Left ventricle myocardium superior (tissue), 1 donor: Measurements from ENCODE around the gene CCDC60. TPM values are rescaled to one million over a fixed set of nuclear protein-coding genes. Genes with fewer than 3 reads are reported as not detected.
"Not testable (repeated sequence)": the region's sequence is repeated elsewhere in the genome, so short reads cannot be mapped to it uniquely, and the experiment has no call there.

Experiments used
- ATAC-seq: fragments of 200-7000 bp; cut with Tn5 transposase; one replicate; pipeline ENCODE4 v1.9.1; 2020; ENCODE audit warnings: mild to moderate bottlenecking, moderate library complexity
- DNase-seq: peaks from one replicate; pipeline ENCODE4 v3.0.0-alpha.2; 2020
- intact Hi-C: fragments of 100-400 bp; cut with micrococcal nuclease; formaldehyde crosslinking; loops from one replicate; pipeline ENCODE4 v1.11.0; 2022
- total RNA-seq: library from RNA; stranded (reverse); fragmentation: NEBNext Ultra II Directional; extraction: Animal tissue kit (Norgen Biotek cat#: 25700); gene quantifications from one replicate; pipeline ENCODE4 v1.2.1, GENCODE V29; 2021
- donor health status: DM: no; HTN: yes; CAD: no; lungs with severe emphysema.

The CCDC60 gene
- total RNA-seq, 1 donor from 2014 or later = not detected

DNA sequence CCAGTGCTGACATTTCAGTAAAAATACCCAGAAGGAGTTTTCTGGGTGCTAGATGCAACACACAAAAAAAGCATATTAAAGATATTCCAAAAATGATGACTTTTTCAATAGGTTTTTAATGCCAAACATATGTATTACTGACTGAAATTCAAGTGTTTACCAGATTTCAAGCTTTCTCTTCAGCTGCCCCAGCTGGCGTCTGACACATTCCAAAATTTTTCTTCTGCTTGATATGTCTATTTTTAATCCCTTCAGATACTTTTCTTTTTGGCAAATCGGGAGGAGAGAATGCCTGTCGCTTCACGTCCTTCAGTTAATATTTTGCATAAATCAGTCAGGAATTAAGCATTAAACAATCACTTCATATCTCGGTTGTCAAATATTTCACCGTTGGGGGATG is 7.1 kb upstream of the CCDC60 start:
- no peak for ATAC-seq
- intact Hi-C loops = no loop called here
- no peak for DNase-seq

DNA sequence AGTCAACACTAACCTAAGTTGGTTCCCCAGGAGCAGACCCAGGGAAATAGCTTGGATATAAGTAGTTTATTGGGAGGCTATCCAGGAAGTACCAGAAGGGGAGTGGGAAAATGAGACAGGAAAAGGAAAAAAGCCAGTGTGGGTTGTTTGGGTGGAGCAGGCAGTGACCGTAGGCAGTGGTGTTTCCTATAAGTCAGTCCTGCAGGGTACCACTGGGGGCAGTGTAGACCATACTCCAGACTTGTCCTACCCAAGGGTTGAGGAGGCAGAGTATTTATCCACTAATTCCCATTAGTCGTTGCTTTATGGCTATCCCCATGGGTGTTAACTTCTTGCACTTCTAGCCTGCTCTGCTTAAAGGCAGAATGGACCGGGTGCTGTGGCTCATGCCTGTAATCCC is 6.4 kb upstream of the CCDC60 start:
- no peak for DNase-seq

DNA sequence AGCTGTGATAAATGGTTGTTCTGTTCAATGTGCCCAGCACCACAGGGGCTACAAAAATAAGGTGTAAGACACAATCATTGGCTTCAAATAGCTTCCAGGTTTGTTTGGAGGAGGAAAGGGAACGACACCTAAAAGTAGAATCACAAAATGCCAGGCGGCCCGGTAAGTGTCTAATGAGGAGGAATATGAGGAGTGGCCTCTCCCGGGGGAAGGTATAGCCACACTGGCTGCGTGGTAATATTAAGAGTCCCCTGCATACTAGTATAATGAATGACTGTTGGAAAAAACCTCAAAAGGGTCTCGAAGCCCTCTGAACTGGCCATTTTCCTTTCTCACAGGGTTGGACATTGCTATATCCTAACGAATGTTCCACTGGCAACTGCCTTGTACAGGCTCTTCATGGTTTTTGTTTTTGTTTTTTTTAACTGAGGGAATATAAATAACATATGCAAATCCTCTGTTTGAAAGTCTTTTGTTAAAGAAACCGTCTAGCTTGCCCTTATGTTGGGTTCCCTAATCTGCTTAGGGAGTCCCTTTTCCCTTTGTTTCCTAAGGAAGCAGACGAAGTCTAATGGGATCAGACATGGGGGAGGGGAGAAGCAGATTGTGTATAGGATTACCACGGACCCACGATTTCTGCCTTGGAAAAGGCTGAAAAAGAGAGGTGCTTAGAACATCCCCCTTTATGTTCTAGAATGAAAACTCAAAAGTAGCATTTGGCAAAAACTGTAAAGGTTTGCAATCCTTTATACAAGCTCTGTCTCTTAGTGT is 4.2 kb downstream of the CCDC60 start:
- intact Hi-C loops = no loop called here
- DNase-seq = no peak
- ATAC-seq = no peak

More for the DNA sequence above, 6.4 kb upstream of the CCDC60 start:
- ATAC-seq = peak; percentile 89
- intact Hi-C loops = no loop called here

DNA sequence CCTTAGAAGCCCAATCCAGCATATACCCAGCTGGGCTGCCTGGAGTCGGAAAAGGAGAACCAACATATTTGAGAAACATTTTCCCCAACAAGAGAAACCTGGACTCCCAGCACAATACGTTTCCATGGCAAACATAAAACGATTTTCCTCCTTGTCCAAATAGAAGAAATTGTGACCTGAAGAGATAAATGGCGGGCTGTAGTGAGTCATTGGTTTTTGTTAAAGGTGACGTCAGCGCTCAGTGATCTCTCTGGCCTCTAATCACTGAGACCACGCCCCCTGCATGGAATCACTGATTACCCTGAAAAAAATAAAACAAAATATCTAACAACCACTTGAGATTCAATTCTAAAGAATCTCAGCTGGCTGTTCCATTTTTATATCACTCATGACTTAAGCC is 6.0 kb downstream of the CCDC60 start:
- intact Hi-C loops = no loop called here
- no peak for DNase-seq
- ATAC-seq = no peak

DNA sequence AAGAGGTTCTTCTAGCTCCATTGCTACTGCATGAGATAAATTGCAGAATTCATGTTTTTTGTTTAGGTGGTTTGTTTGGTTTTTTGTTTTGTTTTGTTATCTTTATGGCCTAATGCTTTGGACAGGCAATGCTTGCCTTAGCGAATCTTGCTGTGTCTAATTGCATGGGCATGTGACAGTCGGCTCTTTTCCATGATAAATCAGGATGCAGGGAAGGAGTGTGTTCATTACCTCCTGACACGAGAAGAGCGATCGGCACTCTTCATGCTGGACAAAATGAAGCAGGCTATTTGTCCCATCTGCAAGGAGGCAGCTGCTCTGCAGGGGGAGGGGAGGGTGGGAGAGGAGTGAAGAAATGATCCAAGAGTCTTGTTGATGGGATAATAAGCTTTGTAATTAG is 6.5 kb downstream of the CCDC60 start:
- no peak for DNase-seq
- intact Hi-C loops = no loop called here
- ATAC-seq = no peak

DNA sequence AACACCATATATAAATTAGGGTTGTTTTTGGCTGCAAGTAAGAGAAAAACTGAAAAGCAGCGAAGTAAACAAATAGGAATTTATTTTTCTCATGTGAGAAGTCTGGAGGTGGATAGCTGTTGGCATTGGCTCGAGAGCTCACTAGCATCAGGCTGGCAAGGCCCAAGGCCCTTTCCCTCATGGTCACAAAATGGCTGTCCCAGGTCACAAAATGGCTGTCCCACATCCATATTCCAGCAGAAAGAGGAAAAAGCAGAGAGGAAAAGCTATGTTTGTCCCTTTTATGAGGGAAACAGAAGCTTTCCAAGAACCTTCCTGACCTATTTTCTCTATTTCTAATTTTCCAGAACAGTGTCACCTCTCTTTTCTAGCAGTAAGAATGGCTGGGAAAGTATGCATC is 7.5 kb downstream of the CCDC60 start:
- intact Hi-C loops = no loop called here
- no peak for DNase-seq
- no peak for ATAC-seq

DNA sequence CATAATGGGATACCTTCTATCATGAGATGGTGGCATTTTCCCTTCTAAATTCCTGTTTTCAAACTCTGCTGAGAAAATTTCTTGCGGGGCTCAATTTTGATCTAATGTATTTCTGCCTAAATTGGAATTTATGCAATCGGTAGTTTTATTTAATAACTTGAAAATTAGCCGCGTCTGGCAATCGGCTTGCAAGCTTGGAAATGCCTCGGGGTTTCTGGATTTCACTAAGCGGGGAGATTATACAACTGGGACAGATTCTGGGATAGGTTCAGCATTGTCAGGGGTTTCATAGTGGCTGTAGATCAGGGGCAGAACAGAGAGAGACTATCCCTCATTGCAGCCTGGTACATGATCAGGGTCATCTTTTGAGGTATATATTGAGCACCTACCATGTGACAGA is 8.6 kb downstream of the CCDC60 start:
- ATAC-seq (no peak), DNase-seq (no peak)
- intact Hi-C loops = no loop called here

DNA sequence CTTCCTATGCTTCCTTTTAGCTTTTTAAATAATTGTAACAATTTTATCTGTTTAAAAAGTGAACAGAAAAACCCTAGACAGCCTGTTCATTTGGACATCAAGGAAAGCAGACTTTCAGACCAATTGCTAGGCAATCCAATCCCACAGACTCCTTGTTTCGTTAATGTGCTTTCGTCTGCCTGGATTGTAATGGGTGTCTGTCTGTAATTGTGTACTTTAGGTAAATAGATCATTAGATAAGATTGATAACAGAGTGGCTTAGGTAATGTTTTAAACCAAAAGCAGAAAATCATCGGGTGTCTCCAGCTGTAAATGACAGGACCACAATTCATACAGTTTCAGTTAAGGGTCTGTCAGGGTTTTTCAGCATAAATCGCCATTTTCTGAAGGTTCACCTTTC is 19.6 kb downstream of the CCDC60 start:
- intact Hi-C loops = no loop called here
- ATAC-seq (no peak), DNase-seq (no peak)

DNA sequence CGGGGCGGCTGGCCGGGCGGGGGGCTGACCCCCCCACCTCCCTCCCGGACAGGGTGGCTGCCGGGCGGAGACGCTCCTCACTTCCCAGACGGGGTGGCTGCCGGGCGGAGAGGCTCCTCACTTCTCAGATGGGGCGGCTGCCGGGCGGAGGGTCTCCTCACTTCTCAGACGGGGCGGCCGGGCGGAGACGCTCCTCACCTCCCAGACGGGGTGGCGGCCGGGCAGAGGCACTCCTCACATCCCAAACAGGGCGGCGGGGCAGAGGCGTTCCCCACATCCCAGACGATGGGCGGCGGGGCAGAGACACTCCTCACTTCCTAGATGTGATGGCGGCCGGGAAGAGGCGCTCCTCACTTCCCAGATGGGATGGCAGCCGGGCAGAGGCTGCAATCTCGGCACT is 25.8 kb downstream of the CCDC60 start:
- intact Hi-C loops, ATAC-seq, DNase-seq: not testable (repeated sequence)

DNA sequence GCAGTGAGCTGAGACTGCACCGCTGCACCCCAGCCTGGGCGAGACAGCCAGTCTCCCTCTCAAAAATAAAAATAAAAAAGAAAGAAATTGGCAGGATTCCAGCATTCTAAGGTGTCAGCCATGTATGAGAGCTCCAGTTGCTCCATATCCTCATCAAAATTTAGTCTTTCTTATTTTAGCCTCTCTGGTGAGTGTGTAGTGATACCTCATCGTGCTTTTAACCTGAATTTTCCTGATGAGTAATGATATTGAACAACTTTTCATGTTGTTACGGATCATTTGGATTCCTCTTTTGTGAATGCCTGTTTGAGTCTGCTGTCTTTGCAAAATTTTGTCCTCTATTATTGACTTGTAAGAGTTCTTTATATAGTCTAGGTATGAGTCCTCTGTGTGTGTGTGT is 28.5 kb downstream of the CCDC60 start:
- intact Hi-C loops = no loop called here
- no peak for DNase-seq
- no peak for ATAC-seq

DNA sequence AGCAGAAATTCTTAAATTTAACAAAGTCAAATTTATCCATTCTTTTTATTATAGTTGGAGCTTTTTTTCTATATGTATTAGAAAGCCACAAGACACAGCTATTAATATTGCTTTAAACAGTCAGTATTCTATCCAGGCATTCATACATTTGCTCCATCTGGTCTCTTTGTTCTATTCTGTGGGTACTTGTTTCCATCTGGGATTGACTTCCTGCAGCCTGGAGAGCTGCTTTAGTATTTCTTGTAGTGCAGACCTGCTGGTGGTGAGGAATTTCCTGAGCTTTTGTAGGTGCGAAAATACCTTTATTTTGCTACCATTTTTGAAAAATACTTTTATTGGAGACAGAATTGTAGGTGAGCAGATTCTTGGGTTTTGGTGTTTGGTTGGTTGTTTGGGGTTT is 29.0 kb downstream of the CCDC60 start:
- DNase-seq (no peak), ATAC-seq (no peak)
- intact Hi-C loops = no loop called here

DNA sequence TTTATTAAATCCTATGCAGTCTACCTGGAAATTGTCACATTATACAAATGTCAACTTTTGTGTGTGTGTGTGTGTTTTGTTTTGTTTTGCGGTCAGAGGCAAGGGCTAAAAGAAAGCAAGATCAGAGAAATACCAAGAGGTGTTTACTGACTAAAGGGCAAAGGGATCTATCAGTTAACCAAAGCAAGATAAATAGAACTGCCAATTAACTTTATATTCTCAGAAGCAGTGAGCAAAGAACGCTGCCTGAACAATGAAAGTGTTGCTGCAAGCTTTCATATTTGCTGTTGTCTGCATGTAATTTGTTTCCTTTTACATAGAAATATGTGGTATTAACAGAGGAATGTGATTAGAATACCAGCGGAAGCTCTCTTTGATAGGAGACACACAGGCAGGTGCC is 30.9 kb downstream of the CCDC60 start:
- intact Hi-C loops = no loop called here
- ATAC-seq (no peak), DNase-seq (no peak)

DNA sequence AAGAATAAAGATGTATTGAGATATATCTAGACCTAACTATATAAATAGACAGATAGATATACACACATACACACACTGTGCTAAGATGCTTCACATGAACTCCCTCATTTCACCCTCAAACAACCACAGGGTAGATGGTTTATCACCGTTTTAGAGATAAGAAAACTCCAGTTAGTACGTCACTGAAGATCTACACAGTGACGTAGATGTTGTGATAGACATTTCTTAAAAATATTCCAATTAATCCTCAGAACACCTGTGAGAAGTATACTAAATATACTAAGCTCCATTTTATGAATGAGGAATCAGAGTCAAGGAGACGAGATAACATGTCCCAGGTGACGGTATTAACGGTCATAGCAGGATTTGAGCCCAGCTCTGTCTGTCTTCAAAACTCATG is 31.5 kb downstream of the CCDC60 start:
- no peak for ATAC-seq

DNA sequence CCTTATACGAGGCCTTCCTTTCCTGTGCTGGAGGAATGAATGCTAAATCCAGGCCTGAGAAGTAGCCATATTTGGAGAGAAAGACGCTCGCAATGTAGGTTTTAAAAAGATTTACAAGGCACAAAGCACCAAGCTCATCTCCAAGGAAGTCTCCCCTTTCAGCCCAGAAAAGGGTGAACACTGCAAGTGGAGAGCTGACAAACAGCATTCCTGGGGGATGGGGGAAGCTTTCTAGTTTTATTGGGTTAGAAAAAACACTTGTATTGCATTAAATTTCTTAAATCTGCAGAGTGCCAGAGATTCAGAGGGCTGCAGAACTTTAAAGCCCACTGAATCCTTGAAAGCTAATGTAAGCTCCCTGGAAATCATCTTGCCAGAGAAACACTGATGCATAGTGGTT is 34.6 kb downstream of the CCDC60 start:
- no peak for ATAC-seq
- DNase-seq = no peak
- intact Hi-C loops = no loop called here

More for the DNA sequence above, 31.5 kb downstream of the CCDC60 start:
- intact Hi-C loops = no loop called here
- no peak for DNase-seq

DNA sequence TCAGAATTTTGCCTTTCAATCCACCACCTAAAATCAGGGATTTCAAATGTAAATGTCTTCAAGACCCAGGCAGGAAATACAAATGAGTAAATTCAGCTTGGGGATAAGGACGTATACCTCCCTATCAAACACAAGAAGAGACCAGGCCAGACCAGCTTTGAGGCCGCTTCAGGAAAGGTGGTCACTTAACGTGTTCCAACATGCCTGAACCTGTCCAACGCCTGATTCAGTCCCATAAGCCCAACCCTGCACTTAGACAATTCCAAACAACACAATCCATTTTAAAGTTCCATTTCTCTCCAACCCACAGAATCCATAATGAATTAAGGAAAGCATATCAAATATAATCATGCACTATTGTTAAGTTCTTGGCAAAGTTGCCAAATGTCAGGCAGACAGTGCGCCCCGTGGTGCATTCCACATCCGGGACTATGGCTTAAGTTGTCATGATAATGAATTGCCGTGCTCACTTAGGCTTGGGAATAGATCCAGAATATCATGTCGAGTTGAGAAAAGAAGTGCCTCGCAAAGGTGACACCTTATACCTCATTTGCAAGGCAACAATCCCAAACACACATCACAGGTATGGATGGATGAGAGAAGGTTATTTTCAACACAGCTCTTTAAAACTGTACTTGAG is 35.5 kb downstream of the CCDC60 start:
- DNase-seq (peak; percentile 30), ATAC-seq (no peak)
- intact Hi-C loops = no loop called here

DNA sequence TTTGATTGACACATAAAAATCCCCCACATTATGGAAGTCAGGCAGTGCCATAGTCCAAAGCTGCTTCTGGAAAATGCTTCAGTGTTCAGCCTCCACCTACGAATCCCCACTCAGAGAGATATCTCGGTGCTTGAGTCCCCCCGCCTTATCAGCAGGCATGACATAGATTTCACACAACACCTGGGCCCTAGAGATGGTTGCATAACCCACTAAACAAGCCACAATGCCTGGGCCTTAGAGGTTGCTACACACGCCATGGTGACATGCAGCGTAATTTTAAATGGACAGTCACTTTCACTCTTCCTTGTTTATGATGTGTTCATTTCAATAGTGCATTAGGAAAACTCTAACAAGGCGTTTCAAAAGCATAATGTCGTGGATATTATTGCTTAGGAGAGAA is 38.0 kb downstream of the CCDC60 start:
- DNase-seq (peak; percentile 44), ATAC-seq (peak; percentile 93)
- intact Hi-C loops = no loop called here

DNA sequence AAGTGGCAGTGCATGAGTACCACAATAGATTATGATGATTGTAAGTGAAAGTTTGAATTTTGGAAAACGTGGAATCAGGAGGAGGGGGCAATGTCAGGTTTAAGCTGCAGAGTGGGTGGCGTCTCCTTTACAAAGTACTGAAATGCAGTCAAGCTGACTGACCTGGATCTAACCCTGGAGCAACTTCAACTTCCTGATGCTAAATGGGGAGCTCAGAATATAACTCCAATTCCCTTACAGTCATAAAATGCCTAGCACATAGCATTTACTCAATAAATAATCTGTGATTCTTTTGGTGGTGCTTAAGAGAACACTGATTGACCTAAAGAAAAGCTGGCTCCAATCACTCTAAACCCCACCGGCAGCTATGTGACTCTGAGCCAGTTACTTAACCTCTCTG is 38.5 kb downstream of the CCDC60 start:
- ATAC-seq = peak; percentile 23
- no peak for DNase-seq
- intact Hi-C loops = no loop called here

DNA sequence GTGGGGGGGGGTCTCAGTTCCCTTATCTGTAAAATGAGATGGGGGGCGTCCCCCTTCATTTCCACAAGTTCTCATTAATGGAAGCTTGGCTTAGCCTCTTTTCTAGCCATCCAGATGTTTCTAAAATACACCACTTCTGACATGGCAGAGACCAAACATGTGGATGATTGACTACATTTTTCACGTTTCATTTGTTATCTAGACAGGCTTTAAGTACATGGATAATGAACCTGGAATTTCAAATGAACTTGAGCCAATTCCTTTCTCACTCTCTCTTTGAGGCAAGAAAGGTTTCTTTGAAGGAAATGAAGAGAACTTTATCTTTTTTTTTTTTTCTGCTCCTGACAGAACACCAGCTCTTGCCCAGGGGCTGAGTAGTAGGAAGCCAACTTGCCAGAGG is 39.1 kb downstream of the CCDC60 start:
- no peak for DNase-seq
- ATAC-seq = no peak
- intact Hi-C loops = no loop called here

DNA sequence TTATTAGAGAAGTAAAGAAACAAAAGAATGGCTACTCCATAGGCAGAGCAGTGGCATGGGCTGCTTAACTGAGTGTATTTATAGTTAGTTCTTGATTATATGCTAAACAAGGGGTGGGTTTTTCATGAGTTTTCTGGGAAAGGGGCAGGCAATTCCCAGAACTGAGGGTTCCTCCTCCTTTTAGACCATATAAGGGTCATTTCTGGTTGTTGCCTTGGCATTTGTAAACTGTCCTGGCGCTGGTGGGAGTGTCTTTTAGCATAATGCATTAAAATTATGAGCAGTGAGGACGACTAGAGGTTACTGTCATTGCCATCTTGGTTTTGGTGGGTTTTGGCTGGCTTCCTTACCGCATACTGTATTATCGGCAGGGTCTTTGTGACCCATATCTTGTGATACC is 40.1 kb downstream of the CCDC60 start:
- DNase-seq (no peak), ATAC-seq (peak; percentile 40)

DNA sequence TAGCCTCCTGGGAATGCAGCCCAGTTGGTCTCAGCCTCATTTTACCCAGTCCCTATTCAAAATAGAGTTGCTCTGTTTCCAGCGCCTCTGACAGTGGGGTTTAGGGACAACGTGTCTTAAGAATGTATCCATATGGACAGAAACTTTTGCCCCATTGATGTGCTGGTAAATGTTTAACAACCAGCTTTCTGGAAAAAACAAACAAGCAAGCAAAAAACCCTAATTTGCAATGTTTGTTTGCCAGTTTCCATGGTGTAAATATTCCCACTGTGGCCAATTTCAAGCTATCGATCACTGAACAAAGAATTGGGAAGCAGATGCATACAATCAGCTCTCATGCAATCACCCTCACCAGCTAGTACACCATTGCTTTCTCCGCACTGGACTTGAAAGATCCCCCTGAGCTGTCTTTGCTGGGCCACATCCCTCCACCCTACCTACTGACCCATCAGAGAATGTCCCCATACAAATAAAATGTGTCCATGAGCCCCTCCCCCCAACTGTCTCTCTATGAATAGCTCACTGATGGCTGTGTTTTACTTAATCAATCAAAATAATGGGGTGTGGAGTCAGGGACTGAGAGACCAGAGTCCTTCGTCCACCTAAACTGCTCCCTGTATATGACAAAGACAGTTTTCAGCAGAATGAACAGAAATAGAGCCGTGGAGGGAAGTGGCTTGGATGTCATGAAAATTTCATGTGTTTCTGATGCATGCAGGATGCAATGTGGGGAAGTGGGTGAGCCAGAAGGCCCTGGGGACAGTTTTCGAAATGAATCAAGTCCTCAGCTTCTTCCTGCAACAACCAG is 40.8 kb downstream of the CCDC60 start:
- DNase-seq = no peak
- ATAC-seq = no peak
- intact Hi-C loops = no loop called here

More for the DNA sequence above, 40.1 kb downstream of the CCDC60 start:
- intact Hi-C loops = no loop called here
